ENCODE results near the gene NCKAP5L.
"Not testable (repeated sequence)": the region's sequence is repeated elsewhere in the genome, so short reads cannot be mapped to it uniquely, and the experiment has no call there.

Gene NCKAP5L

GRCh38 chr12:49865109-49865781, 37.0 kb upstream of the NCKAP5L start:
- no peak for DNase-seq

GRCh38 chr12:49864798-49865090, 36.5 kb upstream of the NCKAP5L start:
- DNase-seq: peak; percentile 69

- peak; percentile 51 for DNase-seq
Measured at GRCh38 chr12:49863946-49864797, 36.0 kb upstream of the NCKAP5L start.

GRCh38 chr12:49860921-49861320, 32.7 kb upstream of the NCKAP5L start:
- DNase-seq: not testable (repeated sequence)

GRCh38 chr12:49855890-49856289, 27.7 kb upstream of the NCKAP5L start:
- not testable (repeated sequence) for DNase-seq

- no peak for DNase-seq
Measured at GRCh38 chr12:49854976-49855375, 26.8 kb upstream of the NCKAP5L start.

- DNase-seq: no peak
Measured at GRCh38 chr12:49853671-49854070, 25.5 kb upstream of the NCKAP5L start.

GRCh38 chr12:49847161-49847560, 18.9 kb upstream of the NCKAP5L start:
- no peak for DNase-seq

- DNase-seq: no peak
Measured at GRCh38 chr12:49846032-49846431, 17.8 kb upstream of the NCKAP5L start.

- DNase-seq: no peak
Measured at GRCh38 chr12:49843876-49844437, 15.7 kb upstream of the NCKAP5L start.

- DNase-seq: peak; percentile 39
Measured at GRCh38 chr12:49843411-49843810, 15.2 kb upstream of the NCKAP5L start.

- peak; percentile 95 for DNase-seq
Measured at GRCh38 chr12:49842519-49843352, 14.5 kb upstream of the NCKAP5L start, which contains the start of gene BCDIN3D. Gene BCDIN3D (minus strand): TSS chr12:49843106. CDS start chr12:49843087, 19 bp downstream.

- DNase-seq: peak; percentile 79
Measured at GRCh38 chr12:49838973-49839633, 10.9 kb upstream of the NCKAP5L start.

- DNase-seq: no peak
Measured at GRCh38 chr12:49832836-49833421, 4.7 kb upstream of the NCKAP5L start.

GRCh38 chr12:49831717-49832116, 3.5 kb upstream of the NCKAP5L start:
- no peak for DNase-seq

- DNase-seq: peak; percentile 91
Measured at GRCh38 chr12:49827401-49828099, 663 bp downstream of the NCKAP5L start.

GRCh38 chr12:49827051-49827400, 1.2 kb downstream of the NCKAP5L start:
- no peak for DNase-seq

GRCh38 chr12:49825971-49826421, 2.2 kb downstream of the NCKAP5L start:
- DNase-seq: no peak

GRCh38 chr12:49825360-49825970, 2.7 kb downstream of the NCKAP5L start:
- peak; percentile 21 for DNase-seq

- DNase-seq: no peak
Measured at GRCh38 chr12:49824895-49825294, 3.3 kb downstream of the NCKAP5L start.

GRCh38 chr12:49824416-49824815, 3.8 kb downstream of the NCKAP5L start:
- DNase-seq: no peak

Measured in NCI-H82 (cell line).